Measurements from ENCODE around the gene PTPRCAP. TPM values are rescaled to one million over a fixed set of nuclear protein-coding genes. Genes with fewer than 3 reads are reported as not detected.
"Not testable (repeated sequence)": the region's sequence is repeated elsewhere in the genome, so short reads cannot be mapped to it uniquely, and the experiment has no call there.

Gene PTPRCAP
- total and polyA plus RNA-seq, 3 experiments from 2014 or later = 145 to 1,075 (median 163) TPM

GRCh38 chr11:67405688-67406339 lies 31.7 kb downstream of the PTPRCAP start:
- Mint-ChIP-seq H3K4me3 (peak overlapping the region; percentile 95 to 99 (median 98)), H3K4me1 (peaks cover 56 to 83% (median 62%) of the 10 kb centered on the region in 3 donors), H3K9me3 (no peaks in the 10 kb centered on the region), H3K27me3 (peaks cover 0 to 2% of the 10 kb centered on the region in 2 donors), H3K36me3 (peaks cover 6 to 59% (median 9%) of the 10 kb centered on the region in 3 donors), H3K27ac (peak overlapping the region; percentile 72 to 99 (median 94))
- ChIA-PET CTCF (interaction anchor here (1.0 to 5.7 kb wide), 5 partner anchors 11 to 79 kb away, joined by 3 to 108 read pairs (median 14); partner anchors contain the start of genes CARNS1 and PTPRCAP), POLR2A (interaction anchor here (0.6 to 5.6 kb wide), 8 partner anchors 8 to 128 kb away, joined by 3 to 203 read pairs (median 18); partner anchors contain the start of genes PTPRCAP, RPS6KB2 and TMEM134)
- Histone ChIP-seq H3K4me1 (ENCODE audit: insufficient read depth, low read length) (peaks cover 82% of the 10 kb centered on the region), H3K36me3 (ENCODE audit: insufficient read depth, low read length) (peaks cover 12% of the 10 kb centered on the region), H3K27ac (ENCODE audit: low read depth, low read length) (no peak overlapping the region), H3K4me3 (ENCODE audit: low read length) (peak overlapping the region; percentile 82), H3K9me3 (ENCODE audit: low read length) (no peaks in the 10 kb centered on the region), H3K27me3 (ENCODE audit: insufficient read depth, low read length, poor library complexity, severe bottlenecking) (no peaks in the 10 kb centered on the region)
- no peak for DNase-seq

GRCh38 chr11:67405196-67405567 lies 32.3 kb downstream of the PTPRCAP start:
- peaks cover 55 to 83% (median 61%) of the 10 kb centered on the region in 3 donors for H3K4me1 Mint-ChIP-seq

GRCh38 chr11:67404515-67405195 lies 32.8 kb downstream of the PTPRCAP start:
- Histone ChIP-seq H3K4me1 (ENCODE audit: insufficient read depth, low read length) (peaks cover 82% of the 10 kb centered on the region), H3K27me3 (ENCODE audit: insufficient read depth, low read length, poor library complexity, severe bottlenecking) (no peaks in the 10 kb centered on the region), H3K4me3 (ENCODE audit: low read length) (peak overlapping the region; percentile 82), H3K9me3 (ENCODE audit: low read length) (no peaks in the 10 kb centered on the region), H3K36me3 (ENCODE audit: insufficient read depth, low read length) (peaks cover 12% of the 10 kb centered on the region), H3K27ac (ENCODE audit: low read depth, low read length) (peak overlapping the region; percentile 67)
- peak in 4 of 5 donors; percentile 49 to 75 (median 63) for DNase-seq
- Mint-ChIP-seq H3K36me3 (peaks cover 6 to 62% (median 9%) of the 10 kb centered on the region in 3 donors), H3K27ac (peak overlapping the region; percentile 72 to 99 (median 94)), H3K9me3 (no peaks in the 10 kb centered on the region), H3K27me3 (peaks cover 0 to 2% of the 10 kb centered on the region in 2 donors), H3K4me3 (peak overlapping the region; percentile 95 to 99 (median 98)), H3K4me1 (peaks cover 52 to 82% (median 60%) of the 10 kb centered on the region in 3 donors)
- CTCF ChIA-PET = interaction anchor here (0.6 to 5.7 kb wide), 13 partner anchors 12 to 103 kb away, joined by 3 to 108 read pairs (median 4); partner anchors contain the start of genes AIP, CARNS1, CDK2AP2 and PTPRCAP
- POLR2A ChIA-PET = interaction anchor here (0.5 to 5.6 kb wide), 14 partner anchors 9 to 137 kb away, joined by 3 to 203 read pairs (median 10); partner anchors contain the start of genes AIP, CORO1B, POLD4 and PTPRCAP

More at GRCh38 chr11:67405196-67405567, 32.3 kb downstream of the PTPRCAP start:
- H3K36me3 ChIP-seq (ENCODE audit: insufficient read depth, low read length) = peaks cover 12% of the 10 kb centered on the region
- Mint-ChIP-seq H3K27ac (peak overlapping the region; percentile 72 to 99 (median 94)), H3K4me3 (peak overlapping the region; percentile 95 to 99 (median 98)), H3K27me3 (peaks cover 0 to 2% of the 10 kb centered on the region in 2 donors), H3K36me3 (peaks cover 6 to 62% (median 9%) of the 10 kb centered on the region in 3 donors), H3K9me3 (no peaks in the 10 kb centered on the region)
- POLR2A ChIA-PET = interaction anchor here (0.5 to 5.6 kb wide), 11 partner anchors 8 to 137 kb away, joined by 3 to 203 read pairs (median 11); partner anchors contain the start of genes POLD4, PTPRCAP, RPS6KB2 and TMEM134
- peaks cover 82% of the 10 kb centered on the region for H3K4me1 ChIP-seq (ENCODE audit: insufficient read depth, low read length)
- no peak for DNase-seq
- H3K9me3 ChIP-seq (ENCODE audit: low read length) = no peaks in the 10 kb centered on the region
- no peaks in the 10 kb centered on the region for H3K27me3 ChIP-seq (ENCODE audit: insufficient read depth, low read length, poor library complexity, severe bottlenecking)
- peak overlapping the region; percentile 67 for H3K27ac ChIP-seq (ENCODE audit: low read depth, low read length)
- H3K4me3 ChIP-seq (ENCODE audit: low read length) = peak overlapping the region; percentile 82
- CTCF ChIA-PET = interaction anchor here (0.6 to 5.7 kb wide), 8 partner anchors 12 to 103 kb away, joined by 3 to 108 read pairs (median 8); partner anchors contain the start of genes CARNS1, CDK2AP2, PTPRCAP and RAD9A

- Histone ChIP-seq H3K4me1 (ENCODE audit: insufficient read depth, low read length) (peaks cover 75% of the 10 kb centered on the region), H3K27ac (ENCODE audit: low read depth, low read length) (peak overlapping the region; percentile 67), H3K36me3 (ENCODE audit: insufficient read depth, low read length) (peaks cover 27% of the 10 kb centered on the region), H3K4me3 (ENCODE audit: low read length) (peak overlapping the region; percentile 82)
- not testable (repeated sequence) for H3K27me3 ChIP-seq (ENCODE audit: insufficient read depth, low read length, poor library complexity, severe bottlenecking); DNase-seq; H3K9me3 ChIP-seq (ENCODE audit: low read length); H3K9me3 Mint-ChIP-seq; H3K27me3 Mint-ChIP-seq
- CTCF ChIA-PET = interaction anchor here (1.3 to 5.7 kb wide), 13 partner anchors 11 to 104 kb away, joined by 3 to 108 read pairs (median 14); partner anchors contain the start of genes AIP, CARNS1, CDK2AP2 and PITPNM1
- H3K36me3 Mint-ChIP-seq = peaks cover 8 to 67% (median 9%) of the 10 kb centered on the region in 3 donors
- peak overlapping the region; percentile 82 to 99 (median 93) for H3K27ac Mint-ChIP-seq
- H3K4me1 Mint-ChIP-seq = peaks cover 43 to 82% (median 56%) of the 10 kb centered on the region in 3 donors
- peak overlapping the region; percentile 95 to 99 (median 98) for H3K4me3 Mint-ChIP-seq
- POLR2A ChIA-PET = interaction anchor here (0.5 to 5.6 kb wide), 18 partner anchors 10 to 1842 kb away, joined by 3 to 203 read pairs (median 9); partner anchors contain the start of genes AIP, POLD4, PTPRCAP and RAD9A
Measured at GRCh38 chr11:67403085-67403484, 34.4 kb downstream of the PTPRCAP start.

- peaks cover 35% of the 10 kb centered on the region for H3K36me3 ChIP-seq (ENCODE audit: insufficient read depth, low read length)
- not testable (repeated sequence) for H3K27me3 ChIP-seq (ENCODE audit: insufficient read depth, low read length, poor library complexity, severe bottlenecking); H3K27me3 Mint-ChIP-seq; H3K9me3 ChIP-seq (ENCODE audit: low read length); H3K9me3 Mint-ChIP-seq
- POLR2A ChIA-PET = interaction anchor here (0.7 to 5.6 kb wide), 23 partner anchors 10 to 212 kb away, joined by 3 to 203 read pairs (median 8); partner anchors contain the start of genes AIP, ANKRD13D, CORO1B and POLD4
- Mint-ChIP-seq H3K4me1 (peaks cover 41 to 82% (median 55%) of the 10 kb centered on the region in 3 donors), H3K36me3 (peaks cover 6 to 69% (median 9%) of the 10 kb centered on the region in 3 donors), H3K4me3 (peak overlapping the region; percentile 79 to 99 (median 95)), H3K27ac (peak overlapping the region; percentile 72 to 97 (median 86))
- peak in 1 of 5 donors; percentile 47 for DNase-seq
- CTCF ChIA-PET = interaction anchor here (1.1 to 7.2 kb wide), 26 partner anchors 10 to 212 kb away, joined by 3 to 108 read pairs (median 6); partner anchors contain the start of genes AIP, ANKRD13D, CARNS1 and CDK2AP2
- H3K4me1 ChIP-seq (ENCODE audit: insufficient read depth, low read length) = peaks cover 74% of the 10 kb centered on the region
- H3K4me3 ChIP-seq (ENCODE audit: low read length) = peak overlapping the region; percentile 82
- H3K27ac ChIP-seq (ENCODE audit: low read depth, low read length) = peak overlapping the region; percentile 73
Measured at GRCh38 chr11:67402192-67402839, 35.2 kb downstream of the PTPRCAP start.

- H3K4me1 ChIP-seq (ENCODE audit: insufficient read depth, low read length) = peaks cover 74% of the 10 kb centered on the region
Measured at GRCh38 chr11:67401495-67402191, 35.8 kb downstream of the PTPRCAP start, which contains the start of gene PPP1CA. Gene PPP1CA, minus strand, starts transcription at chr11:67401858. Its CDS starts 76 bp downstream, at chr11:67401782.

More at GRCh38 chr11:67401495-67402191, 35.8 kb downstream of the PTPRCAP start, which contains the start of gene PPP1CA:
- Mint-ChIP-seq H3K9me3 (no peaks in the 10 kb centered on the region), H3K36me3 (peaks cover 4 to 67% (median 10%) of the 10 kb centered on the region in 3 donors), H3K4me3 (peak within 1 kb of the TSS; percentile 89 to 99 (median 95)), H3K27me3 (no peaks in the 10 kb centered on the region), H3K4me1 (peaks cover 40 to 82% (median 53%) of the 10 kb centered on the region in 3 donors), H3K27ac (peak within 1 kb of the TSS; percentile 78 to 98 (median 93))
- Histone ChIP-seq H3K9me3 (ENCODE audit: low read length) (no peaks in the 10 kb centered on the region), H3K27me3 (ENCODE audit: insufficient read depth, low read length, poor library complexity, severe bottlenecking) (no peaks in the 10 kb centered on the region), H3K4me3 (ENCODE audit: low read length) (peak within 1 kb of the TSS; percentile 88), H3K27ac (ENCODE audit: low read depth, low read length) (peak within 1 kb of the TSS; percentile 87), H3K36me3 (ENCODE audit: insufficient read depth, low read length) (peaks cover 36% of the 10 kb centered on the region)
- ChIA-PET POLR2A (interaction anchor here (0.7 to 5.6 kb wide), 24 partner anchors 9 to 443 kb away, joined by 3 to 203 read pairs (median 6); partner anchors contain the start of genes AIP, ANKRD13D, CLCF1 and CORO1B), CTCF (interaction anchor here (0.7 to 7.2 kb wide), 35 partner anchors 9 to 212 kb away, joined by 3 to 108 read pairs (median 5); partner anchors contain the start of genes AIP, ANKRD13D, CARNS1 and GPR152)
- peak; percentile 87 to 93 (median 92) for DNase-seq
